ENCODE measurements around the gene C10orf71.

DNA sequence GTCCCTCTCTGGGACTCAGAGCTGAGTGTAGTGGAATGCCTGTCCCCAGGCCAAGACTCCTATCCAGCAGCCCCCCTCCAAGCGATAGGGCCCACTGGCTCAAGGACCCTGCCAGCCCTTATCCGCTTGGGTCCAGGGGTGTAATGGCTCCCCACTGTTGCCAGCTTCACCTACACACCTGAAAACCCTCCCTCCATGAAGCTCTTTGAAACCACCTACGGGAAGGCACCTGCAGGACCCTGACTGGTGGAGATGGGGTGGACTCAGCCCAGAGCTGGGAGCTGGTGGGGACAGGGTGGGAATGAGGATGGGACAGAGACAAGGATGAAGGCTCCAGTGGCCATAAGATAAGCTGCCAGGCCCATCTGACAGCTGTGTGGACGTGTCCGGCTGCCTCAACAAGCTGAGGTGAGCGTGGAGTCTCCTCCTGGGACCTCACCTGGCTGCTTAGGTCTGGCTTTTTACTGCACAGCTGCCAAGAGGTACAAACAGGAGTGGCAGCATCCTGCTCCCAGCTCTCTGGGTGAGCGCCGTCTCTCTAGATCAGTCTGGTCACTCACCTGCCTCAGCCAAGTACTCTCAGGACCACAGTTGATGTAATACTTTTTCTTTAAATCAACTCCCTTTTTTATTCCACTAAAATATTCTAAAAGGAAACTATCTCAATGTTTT is 55.1 kb downstream of the C10orf71 start:
- TF ChIP-seq, protein P1, sequence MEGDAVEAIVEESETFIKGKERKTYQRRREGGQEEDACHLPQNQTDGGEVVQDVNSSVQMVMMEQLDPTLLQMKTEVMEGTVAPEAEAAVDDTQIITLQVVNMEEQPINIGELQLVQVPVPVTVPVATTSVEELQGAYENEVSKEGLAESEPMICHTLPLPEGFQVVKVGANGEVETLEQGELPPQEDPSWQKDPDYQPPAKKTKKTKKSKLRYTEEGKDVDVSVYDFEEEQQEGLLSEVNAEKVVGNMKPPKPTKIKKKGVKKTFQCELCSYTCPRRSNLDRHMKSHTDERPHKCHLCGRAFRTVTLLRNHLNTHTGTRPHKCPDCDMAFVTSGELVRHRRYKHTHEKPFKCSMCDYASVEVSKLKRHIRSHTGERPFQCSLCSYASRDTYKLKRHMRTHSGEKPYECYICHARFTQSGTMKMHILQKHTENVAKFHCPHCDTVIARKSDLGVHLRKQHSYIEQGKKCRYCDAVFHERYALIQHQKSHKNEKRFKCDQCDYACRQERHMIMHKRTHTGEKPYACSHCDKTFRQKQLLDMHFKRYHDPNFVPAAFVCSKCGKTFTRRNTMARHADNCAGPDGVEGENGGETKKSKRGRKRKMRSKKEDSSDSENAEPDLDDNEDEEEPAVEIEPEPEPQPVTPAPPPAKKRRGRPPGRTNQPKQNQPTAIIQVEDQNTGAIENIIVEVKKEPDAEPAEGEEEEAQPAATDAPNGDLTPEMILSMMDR (conservative IDR thresholded peaks at IDR 0.05; ENCODE audit: low read depth, low read length) = no peak
- TF ChIP-seq EZH2 (IDR thresholded peaks at IDR 0.05; ENCODE audit: borderline replicate concordance, low read depth, low read length, poor library complexity, severe bottlenecking) = no peak
